H9 (cell line): Measurements from ENCODE around the gene PLEK. TPM values are rescaled to one million over a fixed set of nuclear protein-coding genes. Genes with fewer than 3 reads are reported as not detected.
A peak's percentile ranks its signal among the peaks of the same experiment; 100 is the strongest.

Experiments used
- DNase-seq: peaks from one replicate; pipeline ENCODE4 v3.0.0-alpha.2; 2017
- H2AFZ ChIP-seq: one replicate; pipeline ENCODE4 v1.6.1; 2013; ENCODE audit warnings: mild to moderate bottlenecking, low read length, control low read depth, moderate library complexity
- H2AK5ac ChIP-seq: 2 replicates; pipeline ENCODE4 v1.6.1; 2013; ENCODE audit warnings: low read length, control low read depth, mixed read lengths; ENCODE audit not compliant: insufficient read length
- H2BK120ac ChIP-seq: one replicate; pipeline ENCODE4 v1.6.1; 2013; ENCODE audit warnings: low read depth, mild to moderate bottlenecking, low read length, control low read depth, inconsistent platforms; ENCODE audit not compliant: poor library complexity, severe bottlenecking
- H2BK12ac ChIP-seq: 2 replicates; pipeline ENCODE4 v1.6.1; 2013; ENCODE audit warnings: low read length, control low read depth, mixed read lengths, low read depth; ENCODE audit not compliant: insufficient read length
- H2BK15ac ChIP-seq: 2 replicates; pipeline ENCODE4 v1.6.1; 2013; ENCODE audit warnings: low read depth, low read length, control low read depth
- H2BK20ac ChIP-seq: one replicate; pipeline ENCODE4 v1.6.1; 2013; ENCODE audit warnings: low read depth, mild to moderate bottlenecking, low read length, control low read depth, inconsistent platforms; ENCODE audit not compliant: poor library complexity, severe bottlenecking
- H2BK5ac ChIP-seq: 2 replicates; pipeline ENCODE4 v1.6.1; 2013; ENCODE audit warnings: low read length, control low read depth, mixed read lengths; ENCODE audit not compliant: insufficient read length
- H3K14ac ChIP-seq: 2 replicates; pipeline ENCODE4 v1.6.1; 2013; ENCODE audit warnings: low read length, control low read depth; ENCODE audit not compliant: insufficient read depth
- H3K18ac ChIP-seq: 2 replicates; pipeline ENCODE4 v1.6.1; 2013; ENCODE audit warnings: low read depth, mild to moderate bottlenecking, mixed read lengths, low read length, control low read depth; ENCODE audit not compliant: insufficient read length
- H3K23ac ChIP-seq: 2 replicates; pipeline ENCODE4 v1.6.1; 2013; ENCODE audit warnings: low read length, control low read depth, mixed read lengths, low read depth; ENCODE audit not compliant: insufficient read length
- H3K23me2 ChIP-seq: 2 replicates; pipeline ENCODE4 v1.6.1; 2013; ENCODE audit warnings: low read depth, mild to moderate bottlenecking, mixed read lengths, low read length, control low read depth; ENCODE audit not compliant: insufficient read length, poor library complexity, severe bottlenecking
- H3K27ac ChIP-seq: 2 replicates; pipeline ENCODE4 v1.5.1; 2013; ENCODE audit warnings: low read length, control low read depth, mixed read lengths, low read depth; ENCODE audit not compliant: insufficient read length
- H3K27me3 ChIP-seq: 2 replicates; pipeline ENCODE4 v1.6.1; 2013; ENCODE audit warnings: low read length, control low read depth, inconsistent platforms; ENCODE audit not compliant: insufficient read depth
- H3K4ac ChIP-seq: 2 replicates; pipeline ENCODE4 v1.6.1; 2013; ENCODE audit warnings: low read depth, mild to moderate bottlenecking, control low read depth, inconsistent platforms, low read length, moderate library complexity
- H3K4me1 ChIP-seq: 2 replicates; pipeline ENCODE4 v1.6.1; 2013; ENCODE audit warnings: low read length, control low read depth, inconsistent platforms; ENCODE audit not compliant: insufficient read depth
- H3K4me2 ChIP-seq: 2 replicates; pipeline ENCODE4 v1.6.1; 2013; ENCODE audit warnings: low read length, control low read depth, mixed read lengths; ENCODE audit not compliant: insufficient read length, insufficient read depth
- H3K56ac ChIP-seq: 2 replicates; pipeline ENCODE4 v1.6.1; 2013; ENCODE audit warnings: low read depth, mild to moderate bottlenecking, mixed read lengths, low read length, control low read depth; ENCODE audit not compliant: insufficient read length
- H3K79me1 ChIP-seq: 2 replicates; pipeline ENCODE4 v1.6.1; 2013; ENCODE audit warnings: low read depth, mild to moderate bottlenecking, moderate library complexity, low read length, control low read depth, inconsistent platforms; ENCODE audit not compliant: insufficient read depth, poor library complexity, severe bottlenecking
- H3K79me2 ChIP-seq: 2 replicates; pipeline ENCODE4 v1.6.1; 2013; ENCODE audit warnings: low read length, control low read depth, inconsistent platforms; ENCODE audit not compliant: insufficient read depth
- H3K9ac ChIP-seq: 2 replicates; pipeline ENCODE4 v1.6.1; 2013; ENCODE audit warnings: low read length, control low read depth, mixed read lengths; ENCODE audit not compliant: insufficient read length; ENCODE audit errors: extremely low read depth
- H3K9me3 ChIP-seq: one replicate; pipeline ENCODE4 v1.6.1; 2013; ENCODE audit warnings: low read depth, low read length, inconsistent platforms; ENCODE audit not compliant: control insufficient read depth
- H3T11ph ChIP-seq: one replicate; pipeline ENCODE4 v1.6.1; 2013; ENCODE audit warnings: mild to moderate bottlenecking, low read length, control low read depth, inconsistent platforms
- H4K20me1 ChIP-seq: one replicate; pipeline ENCODE4 v1.6.1; 2013; ENCODE audit not compliant: control insufficient read depth, insufficient read length, insufficient read depth
- H4K5ac ChIP-seq: 2 replicates; pipeline ENCODE4 v1.6.1; 2013; ENCODE audit warnings: low read depth, mild to moderate bottlenecking, mixed read lengths, low read length, control low read depth; ENCODE audit not compliant: insufficient read length
- H4K8ac ChIP-seq: replicated peaks from 2 replicates; pipeline ENCODE4 v1.6.1; 2013; ENCODE audit warnings: low read length, control low read depth, mixed read lengths, low read depth; ENCODE audit not compliant: insufficient read length
- H4K91ac ChIP-seq: 2 replicates; pipeline ENCODE4 v1.6.1; 2013; ENCODE audit warnings: low read depth, mild to moderate bottlenecking, moderate library complexity, mixed read lengths, low read length, control low read depth; ENCODE audit not compliant: insufficient read length
- H3K27ac Mint-ChIP-seq, 3 experiments: 2 replicates in 2 of 3; 3 replicates in 1 of 3; pipeline ENCODE4 v1.8.0; 2020 to 2021; ENCODE audit warnings: mixed read lengths in 3 of 3, mild to moderate bottlenecking in 1 of 3, moderate library complexity in 1 of 3
- H3K27me3 Mint-ChIP-seq: 2 replicates; pipeline ENCODE4 v1.8.0; 2021; ENCODE audit warnings: low read depth, mild to moderate bottlenecking, moderate library complexity, mixed read lengths
- H3K36me3 Mint-ChIP-seq, 3 experiments: 2 replicates in 2 of 3; 3 replicates in 1 of 3; pipeline ENCODE4 v1.8.0; 2020 to 2021; ENCODE audit warnings: low read depth in 3 of 3, mixed read lengths in 3 of 3; ENCODE audit not compliant: insufficient read depth in 1 of 3
- H3K4me1 Mint-ChIP-seq, 2 experiments: 2 replicates each; pipeline ENCODE4 v1.8.0; 2020; ENCODE audit warnings: mixed read lengths in 2 of 2
- H3K4me3 Mint-ChIP-seq, 2 experiments: 2 replicates in 1 of 2; 3 replicates in 1 of 2; pipeline ENCODE4 v1.8.0; 2020 to 2021; ENCODE audit warnings: mild to moderate bottlenecking in 2 of 2, mixed read lengths in 2 of 2, moderate library complexity in 1 of 2
- H3K9me3 Mint-ChIP-seq, 2 experiments: 2 replicates in 1 of 2; 3 replicates in 1 of 2; pipeline ENCODE4 v1.8.0; 2020; ENCODE audit warnings: mild to moderate bottlenecking in 2 of 2, mixed read lengths in 2 of 2, moderate library complexity in 1 of 2
- WGBS: extraction: QIAGEN DNeasy Blood & Tissue Kit; methylation state at CpG from one replicate; pipeline ENCODE4 v1.1.7; 2013; ENCODE audit warnings: missing lambda C conversion rate, low lambda C conversion rate, mixed read lengths; ENCODE audit not compliant: insufficient read length; ENCODE audit errors: extremely low coverage; 5-methylcytosine and 5-hydroxymethylcytosine counted together
- total RNA-seq: library from RNA; stranded (reverse); gene quantifications from 2 replicates; pipeline ENCODE4 v1.2.1, GENCODE V29; 2021
- TF ChIP-seq, protein P1 (sequence below): fragments of 200-600 bp; sonication (generic); conservative IDR thresholded peaks from 3 replicates; pipeline ENCODE4 v1.8.0; 2021; ENCODE audit warnings: antibody characterized with exemption, mild to moderate bottlenecking

PLEK gene
- total RNA-seq, 1 experiment from 2014 or later, result not detected

GRCh38 chr2:68317971-68318913, 46.8 kb upstream of the PLEK start:
- no peak overlapping the region for H2BK20ac ChIP-seq
- peaks cover 13 to 14% of the 10 kb centered on the region in 2 experiments for H3K4me1 Mint-ChIP-seq
- no peak overlapping the region for H3K27ac ChIP-seq
- H3T11ph ChIP-seq, result no peak overlapping the region
- no peak overlapping the region for H2BK5ac ChIP-seq
- no peaks in the 10 kb centered on the region for H4K20me1 ChIP-seq
- H4K8ac ChIP-seq, result no peak overlapping the region
- no peak overlapping the region for H2BK12ac ChIP-seq
- no peak overlapping the region for H2AK5ac ChIP-seq
- peaks cover 10% of the 10 kb centered on the region for H3K23me2 ChIP-seq
- H2BK15ac ChIP-seq, result no peak overlapping the region
- no peak overlapping the region for H2BK120ac ChIP-seq
- WGBS, result no CpG with 5 or more reads among the region's 27 CpGs
- H3K79me1 ChIP-seq, result no peaks in the 10 kb centered on the region
- no peak overlapping the region for H3K23ac ChIP-seq
- H3K9me3 Mint-ChIP-seq, result peaks cover 0 to 2% of the 10 kb centered on the region in 2 experiments; a peak in 1 of 5 replicates
- H3K27me3 ChIP-seq, result peaks cover 17% of the 10 kb centered on the region; the same call in 1 of the 2 replicates
- no peak overlapping the region for H3K9ac ChIP-seq
- H3K4ac ChIP-seq, result no peak overlapping the region
- H3K14ac ChIP-seq, result no peak overlapping the region; the same call in 1 of the 2 replicates
- H3K18ac ChIP-seq, result no peak overlapping the region
- H2AFZ ChIP-seq, result no peak overlapping the region
- peak overlapping the region; percentile 74 for H3K4me2 ChIP-seq
- no peaks in the 10 kb centered on the region for H3K9me3 ChIP-seq
- no peaks in the 10 kb centered on the region; the same call in 1 of the 2 replicates for H3K4me1 ChIP-seq
- H3K56ac ChIP-seq, result no peak overlapping the region
- no peak overlapping the region for H4K5ac ChIP-seq
- peak; percentile 30 for DNase-seq
- peak overlapping the region; percentile 69 to 89 for H3K4me3 Mint-ChIP-seq
- no peaks in the 10 kb centered on the region; a peak in 1 of 7 replicates for H3K36me3 Mint-ChIP-seq
- H3K27me3 Mint-ChIP-seq, result peaks cover 73% of the 10 kb centered on the region
- H3K79me2 ChIP-seq, result no peaks in the 10 kb centered on the region
- TF ChIP-seq, protein P1, sequence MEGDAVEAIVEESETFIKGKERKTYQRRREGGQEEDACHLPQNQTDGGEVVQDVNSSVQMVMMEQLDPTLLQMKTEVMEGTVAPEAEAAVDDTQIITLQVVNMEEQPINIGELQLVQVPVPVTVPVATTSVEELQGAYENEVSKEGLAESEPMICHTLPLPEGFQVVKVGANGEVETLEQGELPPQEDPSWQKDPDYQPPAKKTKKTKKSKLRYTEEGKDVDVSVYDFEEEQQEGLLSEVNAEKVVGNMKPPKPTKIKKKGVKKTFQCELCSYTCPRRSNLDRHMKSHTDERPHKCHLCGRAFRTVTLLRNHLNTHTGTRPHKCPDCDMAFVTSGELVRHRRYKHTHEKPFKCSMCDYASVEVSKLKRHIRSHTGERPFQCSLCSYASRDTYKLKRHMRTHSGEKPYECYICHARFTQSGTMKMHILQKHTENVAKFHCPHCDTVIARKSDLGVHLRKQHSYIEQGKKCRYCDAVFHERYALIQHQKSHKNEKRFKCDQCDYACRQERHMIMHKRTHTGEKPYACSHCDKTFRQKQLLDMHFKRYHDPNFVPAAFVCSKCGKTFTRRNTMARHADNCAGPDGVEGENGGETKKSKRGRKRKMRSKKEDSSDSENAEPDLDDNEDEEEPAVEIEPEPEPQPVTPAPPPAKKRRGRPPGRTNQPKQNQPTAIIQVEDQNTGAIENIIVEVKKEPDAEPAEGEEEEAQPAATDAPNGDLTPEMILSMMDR, result no peak
- no peak overlapping the region for H4K91ac ChIP-seq
- no peak overlapping the region; a peak in 1 of 7 replicates for H3K27ac Mint-ChIP-seq
